Panc1 (cell line): ENCODE measurements around the gene ABHD18.

Source experiments
- CTCF ChIP-seq: fragments of 450-650 bp; IDR thresholded peaks from 2 replicates; pipeline ENCODE4 v1.5.1; 2017; ENCODE audit warnings: mild to moderate bottlenecking
- POLR2AphosphoS5 ChIP-seq: IDR thresholded peaks from 2 replicates; pipeline ENCODE4 v1.6.1; 2012; ENCODE audit warnings: mild to moderate bottlenecking, low read depth, low read length, moderate library complexity
- REST ChIP-seq, 2 experiments: IDR thresholded peaks; 2 replicates each; pipeline ENCODE4 v1.6.1; 2011 to 2012; ENCODE audit warnings: low read depth in 2 of 2, control low read depth in 1 of 2, low read length in 1 of 2, mild to moderate bottlenecking in 1 of 2, moderate library complexity in 1 of 2; ENCODE audit not compliant: insufficient read depth in 1 of 2
- SIN3A ChIP-seq: IDR thresholded peaks from 2 replicates; pipeline ENCODE4 v1.6.1; 2012; ENCODE audit warnings: low read depth, mild to moderate bottlenecking, low read length, moderate library complexity, borderline replicate concordance; ENCODE audit not compliant: insufficient read depth
- TCF7L2 ChIP-seq: IDR thresholded peaks from 2 replicates; pipeline ENCODE4 v1.6.1; 2011; ENCODE audit warnings: mild to moderate bottlenecking, low read depth, low read length, inconsistent platforms

- TF ChIP-seq SIN3A, result no peak
- no peak for TF ChIP-seq CTCF
- peak; percentile 55 for TF ChIP-seq POLR2AphosphoS5
- no peak for TF ChIP-seq REST (IDR thresholded peaks at IDR 0.05; ENCODE audit: insufficient read depth in 1 of 2, low read depth in 2 of 2, low read length in 1 of 2)
- TF ChIP-seq TCF7L2, result no peak; the same call in 1 of the 2 replicates
These were observed 95.7 kb downstream of the ABHD18 start, which contains the start of gene LARP1B for GRCh38 chr4:128060699-128061565.
